GM23338 (cell line): ENCODE results near the gene GABRR2. TPM values are rescaled to one million over a fixed set of nuclear protein-coding genes. Genes with fewer than 3 reads are reported as not detected.

Experiments used
- ATAC-seq: fragments of 200-7000 bp; cut with Tn5 transposase; 3 replicates; pipeline ENCODE4 v1.9.1; 2020
- DNase-seq: peaks from one replicate; pipeline ENCODE4 v3.0.0-alpha.2; 2015; ENCODE audit warnings: low spot score
- H2AFZ ChIP-seq: fragments of 200-600 bp; sonication (generic); 2 replicates; pipeline ENCODE4 v1.8.0; 2016; ENCODE audit warnings: antibody characterized with exemption, mild to moderate bottlenecking, moderate library complexity
- H3F3A ChIP-seq: fragments of 200-600 bp; sonication (generic); replicated peaks from 2 replicates; pipeline ENCODE4 v1.8.0; 2017; ENCODE audit warnings: antibody characterized with exemption, mixed run types, low read depth
- H3K27ac ChIP-seq: fragments of 200-600 bp; sonication (generic); 2 replicates; pipeline ENCODE4 v1.6.1; 2016; ENCODE audit warnings: low read depth
- H3K27me3 ChIP-seq: fragments of 200-600 bp; sonication (generic); 2 replicates; pipeline ENCODE4 v1.8.0; 2016; ENCODE audit warnings: mild to moderate bottlenecking, mixed run types, moderate library complexity; ENCODE audit not compliant: insufficient read depth
- H3K36me3 ChIP-seq: fragments of 200-600 bp; sonication (generic); 2 replicates; pipeline ENCODE4 v1.8.0; 2016; ENCODE audit warnings: mild to moderate bottlenecking; ENCODE audit not compliant: insufficient read depth
- H3K4me1 ChIP-seq: fragments of 200-600 bp; sonication (generic); 2 replicates; pipeline ENCODE4 v1.8.0; 2016; ENCODE audit warnings: mild to moderate bottlenecking, moderate library complexity; ENCODE audit not compliant: insufficient read depth
- H3K4me2 ChIP-seq: fragments of 200-600 bp; sonication (generic); 2 replicates; pipeline ENCODE4 v1.7.1; 2017; ENCODE audit warnings: mixed run types
- H3K4me3 ChIP-seq: fragments of 200-600 bp; sonication (generic); 2 replicates; pipeline ENCODE4 v1.6.1; 2016; ENCODE audit warnings: mixed run types
- H3K79me2 ChIP-seq: fragments of 200-600 bp; sonication (generic); replicated peaks from 2 replicates; pipeline ENCODE4 v1.8.0; 2017; ENCODE audit warnings: mild to moderate bottlenecking; ENCODE audit not compliant: insufficient read depth
- H3K9me2 ChIP-seq: fragments of 200-600 bp; sonication (generic); 2 replicates; pipeline ENCODE4 v1.8.0; 2017; ENCODE audit not compliant: insufficient read depth
- H4K20me1 ChIP-seq: fragments of 200-600 bp; sonication (generic); replicated peaks from 2 replicates; pipeline ENCODE4 v1.8.0; 2017; ENCODE audit warnings: mild to moderate bottlenecking; ENCODE audit not compliant: insufficient read depth
- H3K27ac Mint-ChIP-seq: 2 replicates; pipeline ENCODE4 v1.8.0; 2020; ENCODE audit warnings: inconsistent platforms, mild to moderate bottlenecking, moderate library complexity, mixed read lengths
- H3K27me3 Mint-ChIP-seq: 3 replicates; pipeline ENCODE4 v1.8.0; 2022; ENCODE audit warnings: low read depth, mild to moderate bottlenecking, moderate library complexity, mixed read lengths, inconsistent platforms; ENCODE audit not compliant: insufficient read depth, poor library complexity
- H3K36me3 Mint-ChIP-seq: 3 replicates; pipeline ENCODE4 v1.8.0; 2021; ENCODE audit warnings: low read depth, mild to moderate bottlenecking, inconsistent platforms, moderate library complexity, mixed read lengths
- H3K4me1 Mint-ChIP-seq: 3 replicates; pipeline ENCODE4 v1.8.0; 2020; ENCODE audit warnings: mild to moderate bottlenecking, inconsistent platforms, mixed read lengths
- H3K4me3 Mint-ChIP-seq: 3 replicates; pipeline ENCODE4 v1.8.0; 2021; ENCODE audit warnings: moderate library complexity, mild to moderate bottlenecking, inconsistent platforms, mixed read lengths
- H3K9me3 Mint-ChIP-seq: 3 replicates; pipeline ENCODE4 v1.8.0; 2020; ENCODE audit warnings: moderate library complexity, mild to moderate bottlenecking, inconsistent platforms, mixed read lengths
- CREB1 ChIP-seq: fragments of 250-450 bp; sonication (Bioruptor Pico); IDR thresholded peaks from 2 replicates; pipeline ENCODE4 v1.5.0; 2020; ENCODE audit warnings: low read depth, mild to moderate bottlenecking, moderate library complexity
- ETS1 ChIP-seq: IDR thresholded peaks from 2 replicates; pipeline ENCODE4 v1.6.1; 2016; ENCODE audit warnings: antibody characterized with exemption
- EZH2 ChIP-seq: fragments of 200-600 bp; sonication (generic); IDR thresholded peaks from one replicate; pipeline ENCODE4 v1.8.0; 2017; ENCODE audit warnings: antibody characterized with exemption, mild to moderate bottlenecking, low read depth; ENCODE audit not compliant: unreplicated experiment
- EZH2phosphoT487 ChIP-seq: fragments of 200-600 bp; sonication (generic); IDR thresholded peaks from one replicate; pipeline ENCODE4 v1.8.1; 2018; ENCODE audit warnings: antibody characterized with exemption; ENCODE audit not compliant: unreplicated experiment
- JUNB ChIP-seq: IDR thresholded peaks from one replicate; pipeline ENCODE4 v1.6.1; 2016; ENCODE audit warnings: antibody characterized with exemption; ENCODE audit not compliant: unreplicated experiment
- NANOG ChIP-seq: IDR thresholded peaks from 2 replicates; pipeline ENCODE4 v1.6.1; 2016; ENCODE audit warnings: antibody characterized with exemption, borderline replicate concordance
- POLR2AphosphoS5 ChIP-seq: IDR thresholded peaks from 2 replicates; pipeline ENCODE4 v1.6.1; 2016; ENCODE audit warnings: antibody characterized with exemption, low read depth
- STAT1 ChIP-seq: IDR thresholded peaks from one replicate; pipeline ENCODE4 v1.6.1; 2016; ENCODE audit warnings: antibody characterized with exemption; ENCODE audit not compliant: unreplicated experiment
- ZNF114 ChIP-seq: fragments of 250-450 bp; sonication (Bioruptor Pico); IDR thresholded peaks from 2 replicates; pipeline ENCODE4 v1.5.0; 2020; ENCODE audit warnings: mild to moderate bottlenecking, moderate library complexity
- polyA plus RNA-seq: library from polyadenylated mRNA; unstranded; fragments of >200 nt; fragmentation: Nextera tagmentation; extraction: Ambion mirVana; gene quantifications from 2 replicates; pipeline ENCODE4 v1.2.1, GENCODE V29; 2016
- total RNA-seq: library from RNA; depleted of rRNA; stranded (reverse); fragments of >200 nt; shearing (Covaris generic); gene quantifications from 2 replicates; pipeline ENCODE4 v1.2.3, GENCODE V29; 2014
- TF ChIP-seq, protein P1 (sequence below): fragments of 250-450 bp; sonication (Bioruptor Pico); IDR thresholded peaks from 2 replicates; pipeline ENCODE4 v1.5.0; 2020; ENCODE audit warnings: mild to moderate bottlenecking, moderate library complexity
- TF ChIP-seq, protein P2 (sequence below): IDR thresholded peaks from one replicate; pipeline ENCODE4 v1.6.1; 2018; ENCODE audit warnings: antibody characterized with exemption; ENCODE audit not compliant: unreplicated experiment

GABRR2 gene
- total and polyA plus RNA-seq, 2 experiments from 2014 or later, result not detected

GRCh38 chr6:89335164-89335563, 20.1 kb upstream of the GABRR2 start:
- H3K9me2 ChIP-seq, result no peaks in the 10 kb centered on the region
- H3K4me3 ChIP-seq, result no peak overlapping the region
- no peak overlapping the region for H3K27ac ChIP-seq
- Mint-ChIP-seq H3K9me3 (no peaks in the 10 kb centered on the region), H3K4me3 (no peak overlapping the region), H3K4me1 (no peaks in the 10 kb centered on the region), H3K27ac (no peak overlapping the region), H3K36me3 (peaks cover 13% of the 10 kb centered on the region; the same call in 2 of the 3 replicates), H3K27me3 (no peaks in the 10 kb centered on the region)
- no peaks in the 10 kb centered on the region for H3K27me3 ChIP-seq
- no peak for DNase-seq
- no peaks in the 10 kb centered on the region for H4K20me1 ChIP-seq
- H3K79me2 ChIP-seq, result no peaks in the 10 kb centered on the region
- H3K4me1 ChIP-seq, result peaks cover 10% of the 10 kb centered on the region
- H3K4me2 ChIP-seq, result no peak overlapping the region
- no peak for ATAC-seq
- TF ChIP-seq EZH2phosphoT487 (no peak), ZNF114 (no peak), EZH2 (no peak), STAT1 (no peak)
- no peak overlapping the region for H2AFZ ChIP-seq
- no peaks in the 10 kb centered on the region for H3F3A ChIP-seq
- H3K36me3 ChIP-seq, result no peaks in the 10 kb centered on the region

GRCh38 chr6:89330910-89331309, 15.8 kb upstream of the GABRR2 start:
- no peaks in the 10 kb centered on the region for H3K4me1 Mint-ChIP-seq

More at GRCh38 chr6:89330910-89331309, 15.8 kb upstream of the GABRR2 start:
- H3K79me2 ChIP-seq, result no peaks in the 10 kb centered on the region
- no peaks in the 10 kb centered on the region for H4K20me1 ChIP-seq
- no peaks in the 10 kb centered on the region for H3K27me3 Mint-ChIP-seq
- TF ChIP-seq, protein P1, sequence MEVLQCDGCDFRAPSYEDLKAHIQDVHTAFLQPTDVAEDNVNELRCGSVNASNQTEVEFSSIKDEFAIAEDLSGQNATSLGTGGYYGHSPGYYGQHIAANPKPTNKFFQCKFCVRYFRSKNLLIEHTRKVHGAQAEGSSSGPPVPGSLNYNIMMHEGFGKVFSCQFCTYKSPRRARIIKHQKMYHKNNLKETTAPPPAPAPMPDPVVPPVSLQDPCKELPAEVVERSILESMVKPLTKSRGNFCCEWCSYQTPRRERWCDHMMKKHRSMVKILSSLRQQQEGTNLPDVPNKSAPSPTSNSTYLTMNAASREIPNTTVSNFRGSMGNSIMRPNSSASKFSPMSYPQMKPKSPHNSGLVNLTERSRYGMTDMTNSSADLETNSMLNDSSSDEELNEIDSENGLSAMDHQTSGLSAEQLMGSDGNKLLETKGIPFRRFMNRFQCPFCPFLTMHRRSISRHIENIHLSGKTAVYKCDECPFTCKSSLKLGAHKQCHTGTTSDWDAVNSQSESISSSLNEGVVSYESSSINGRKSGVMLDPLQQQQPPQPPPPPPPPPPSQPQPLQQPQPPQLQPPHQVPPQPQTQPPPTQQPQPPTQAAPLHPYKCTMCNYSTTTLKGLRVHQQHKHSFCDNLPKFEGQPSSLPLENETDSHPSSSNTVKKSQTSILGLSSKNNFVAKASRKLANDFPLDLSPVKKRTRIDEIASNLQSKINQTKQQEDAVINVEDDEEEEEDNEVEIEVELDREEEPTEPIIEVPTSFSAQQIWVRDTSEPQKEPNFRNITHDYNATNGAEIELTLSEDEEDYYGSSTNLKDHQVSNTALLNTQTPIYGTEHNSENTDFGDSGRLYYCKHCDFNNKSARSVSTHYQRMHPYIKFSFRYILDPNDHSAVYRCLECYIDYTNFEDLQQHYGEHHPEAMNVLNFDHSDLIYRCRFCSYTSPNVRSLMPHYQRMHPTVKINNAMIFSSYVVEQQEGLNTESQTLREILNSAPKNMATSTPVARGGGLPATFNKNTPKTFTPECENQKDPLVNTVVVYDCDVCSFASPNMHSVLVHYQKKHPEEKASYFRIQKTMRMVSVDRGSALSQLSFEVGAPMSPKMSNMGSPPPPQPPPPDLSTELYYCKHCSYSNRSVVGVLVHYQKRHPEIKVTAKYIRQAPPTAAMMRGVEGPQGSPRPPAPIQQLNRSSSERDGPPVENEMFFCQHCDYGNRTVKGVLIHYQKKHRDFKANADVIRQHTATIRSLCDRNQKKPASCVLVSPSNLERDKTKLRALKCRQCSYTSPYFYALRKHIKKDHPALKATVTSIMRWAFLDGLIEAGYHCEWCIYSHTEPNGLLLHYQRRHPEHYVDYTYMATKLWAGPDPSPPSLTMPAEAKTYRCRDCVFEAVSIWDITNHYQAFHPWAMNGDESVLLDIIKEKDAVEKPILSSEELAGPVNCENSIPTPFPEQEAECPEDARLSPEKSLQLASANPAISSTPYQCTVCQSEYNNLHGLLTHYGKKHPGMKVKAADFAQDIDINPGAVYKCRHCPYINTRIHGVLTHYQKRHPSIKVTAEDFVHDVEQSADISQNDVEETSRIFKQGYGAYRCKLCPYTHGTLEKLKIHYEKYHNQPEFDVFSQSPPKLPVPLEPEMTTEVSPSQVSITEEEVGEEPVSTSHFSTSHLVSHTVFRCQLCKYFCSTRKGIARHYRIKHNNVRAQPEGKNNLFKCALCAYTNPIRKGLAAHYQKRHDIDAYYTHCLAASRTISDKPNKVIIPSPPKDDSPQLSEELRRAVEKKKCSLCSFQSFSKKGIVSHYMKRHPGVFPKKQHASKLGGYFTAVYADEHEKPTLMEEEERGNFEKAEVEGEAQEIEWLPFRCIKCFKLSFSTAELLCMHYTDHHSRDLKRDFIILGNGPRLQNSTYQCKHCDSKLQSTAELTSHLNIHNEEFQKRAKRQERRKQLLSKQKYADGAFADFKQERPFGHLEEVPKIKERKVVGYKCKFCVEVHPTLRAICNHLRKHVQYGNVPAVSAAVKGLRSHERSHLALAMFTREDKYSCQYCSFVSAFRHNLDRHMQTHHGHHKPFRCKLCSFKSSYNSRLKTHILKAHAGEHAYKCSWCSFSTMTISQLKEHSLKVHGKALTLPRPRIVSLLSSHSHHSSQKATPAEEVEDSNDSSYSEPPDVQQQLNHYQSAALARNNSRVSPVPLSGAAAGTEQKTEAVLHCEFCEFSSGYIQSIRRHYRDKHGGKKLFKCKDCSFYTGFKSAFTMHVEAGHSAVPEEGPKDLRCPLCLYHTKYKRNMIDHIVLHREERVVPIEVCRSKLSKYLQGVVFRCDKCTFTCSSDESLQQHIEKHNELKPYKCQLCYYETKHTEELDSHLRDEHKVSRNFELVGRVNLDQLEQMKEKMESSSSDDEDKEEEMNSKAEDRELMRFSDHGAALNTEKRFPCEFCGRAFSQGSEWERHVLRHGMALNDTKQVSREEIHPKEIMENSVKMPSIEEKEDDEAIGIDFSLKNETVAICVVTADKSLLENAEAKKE (CRISPR knock-in tag), result no peak
- TF ChIP-seq STAT1, result no peak
- TF ChIP-seq ZNF114, result no peak
- TF ChIP-seq EZH2, result no peak
- no peak for TF ChIP-seq JUNB
- TF ChIP-seq NANOG, result no peak
- TF ChIP-seq CREB1, result no peak
- TF ChIP-seq POLR2AphosphoS5, result no peak
- TF ChIP-seq, protein P2, sequence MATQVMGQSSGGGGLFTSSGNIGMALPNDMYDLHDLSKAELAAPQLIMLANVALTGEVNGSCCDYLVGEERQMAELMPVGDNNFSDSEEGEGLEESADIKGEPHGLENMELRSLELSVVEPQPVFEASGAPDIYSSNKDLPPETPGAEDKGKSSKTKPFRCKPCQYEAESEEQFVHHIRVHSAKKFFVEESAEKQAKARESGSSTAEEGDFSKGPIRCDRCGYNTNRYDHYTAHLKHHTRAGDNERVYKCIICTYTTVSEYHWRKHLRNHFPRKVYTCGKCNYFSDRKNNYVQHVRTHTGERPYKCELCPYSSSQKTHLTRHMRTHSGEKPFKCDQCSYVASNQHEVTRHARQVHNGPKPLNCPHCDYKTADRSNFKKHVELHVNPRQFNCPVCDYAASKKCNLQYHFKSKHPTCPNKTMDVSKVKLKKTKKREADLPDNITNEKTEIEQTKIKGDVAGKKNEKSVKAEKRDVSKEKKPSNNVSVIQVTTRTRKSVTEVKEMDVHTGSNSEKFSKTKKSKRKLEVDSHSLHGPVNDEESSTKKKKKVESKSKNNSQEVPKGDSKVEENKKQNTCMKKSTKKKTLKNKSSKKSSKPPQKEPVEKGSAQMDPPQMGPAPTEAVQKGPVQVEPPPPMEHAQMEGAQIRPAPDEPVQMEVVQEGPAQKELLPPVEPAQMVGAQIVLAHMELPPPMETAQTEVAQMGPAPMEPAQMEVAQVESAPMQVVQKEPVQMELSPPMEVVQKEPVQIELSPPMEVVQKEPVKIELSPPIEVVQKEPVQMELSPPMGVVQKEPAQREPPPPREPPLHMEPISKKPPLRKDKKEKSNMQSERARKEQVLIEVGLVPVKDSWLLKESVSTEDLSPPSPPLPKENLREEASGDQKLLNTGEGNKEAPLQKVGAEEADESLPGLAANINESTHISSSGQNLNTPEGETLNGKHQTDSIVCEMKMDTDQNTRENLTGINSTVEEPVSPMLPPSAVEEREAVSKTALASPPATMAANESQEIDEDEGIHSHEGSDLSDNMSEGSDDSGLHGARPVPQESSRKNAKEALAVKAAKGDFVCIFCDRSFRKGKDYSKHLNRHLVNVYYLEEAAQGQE, result no peak
- TF ChIP-seq ETS1, result no peak
- TF ChIP-seq EZH2phosphoT487, result no peak
- H3K4me3 ChIP-seq, result no peak overlapping the region
- no peak overlapping the region for H3K4me3 Mint-ChIP-seq
- no peaks in the 10 kb centered on the region for H3K9me2 ChIP-seq
- no peaks in the 10 kb centered on the region for H3K9me3 Mint-ChIP-seq
- H3K27me3 ChIP-seq, result no peaks in the 10 kb centered on the region
- H2AFZ ChIP-seq, result no peak overlapping the region
- H3K4me2 ChIP-seq, result no peak overlapping the region
- no peaks in the 10 kb centered on the region; the same call in 2 of the 3 replicates for H3K36me3 Mint-ChIP-seq
- H3K4me1 ChIP-seq, result peaks cover 10% of the 10 kb centered on the region
- no peaks in the 10 kb centered on the region for H3K36me3 ChIP-seq
- H3K27ac Mint-ChIP-seq, result no peak overlapping the region
- H3F3A ChIP-seq, result no peaks in the 10 kb centered on the region
- no peak for DNase-seq
- H3K27ac ChIP-seq, result no peak overlapping the region
- ATAC-seq, result no peak
